ENCODE results near the gene RNF168. TPM values are rescaled to one million over a fixed set of nuclear protein-coding genes. Genes with fewer than 3 reads are reported as not detected.

The RNF168 gene
- polyA plus RNA-seq, 1 donor (not counting 4 experiments of a cell fraction or from before 2014, with no cell fraction given) = 7.2 TPM

DNA sequence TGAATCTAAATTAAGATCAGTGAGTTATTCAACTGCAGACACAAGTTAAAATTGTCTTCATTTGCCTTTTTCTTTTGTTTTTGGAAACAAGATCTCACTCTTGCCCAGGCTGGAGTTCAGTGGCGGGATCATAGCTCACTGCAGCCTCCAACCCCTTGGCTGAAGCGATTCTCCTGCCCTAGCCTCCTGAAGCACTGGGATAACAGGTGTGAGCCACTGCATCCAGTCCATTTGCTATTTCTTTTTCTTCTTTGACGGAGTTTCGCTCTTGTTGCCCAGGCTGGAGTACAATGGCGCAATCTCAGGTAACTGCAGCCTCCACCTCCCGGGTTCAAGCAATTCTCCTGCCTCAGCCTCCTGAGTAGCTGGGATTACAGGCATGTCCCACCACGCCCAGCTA, 10.3 kb downstream of the RNF168 start:
- Histone ChIP-seq H3K4me2 (ENCODE audit: control insufficient read depth, extremely low read depth, insufficient read depth, low read depth, low read length) (no peak overlapping the region), H3K27me3 (ENCODE audit: control insufficient read depth, extremely low read depth, insufficient read depth, low read length) (no peaks in the 10 kb centered on the region), H3K4me1 (ENCODE audit: control insufficient read depth, extremely low read depth, insufficient read depth, low read length) (no peaks in the 10 kb centered on the region), H3K9me3 (ENCODE audit: control insufficient read depth, low read depth, low read length) (no peaks in the 10 kb centered on the region), H3K79me2 (ENCODE audit: control insufficient read depth, insufficient read depth, low read length) (peaks cover 94% of the 10 kb centered on the region), H3K9me1 (ENCODE audit: control insufficient read depth, extremely low read depth, insufficient read depth, low read length) (no peaks in the 10 kb centered on the region), H3K36me3 (ENCODE audit: control insufficient read depth in 2 of 2, extremely low read depth in 1 of 2, insufficient read depth in 2 of 2, low read length in 2 of 2) (peaks cover 0 to 3% of the 10 kb centered on the region in 2 experiments), H3K9ac (ENCODE audit: control insufficient read depth, extremely low read depth, insufficient read depth, low read length) (no peak overlapping the region), H3K27ac (ENCODE audit: control insufficient read depth, insufficient read depth, low read length) (no peak overlapping the region), H2AFZ (ENCODE audit: control insufficient read depth, low read length) (no peak overlapping the region), H3K4me3 (ENCODE audit: control insufficient read depth in 2 of 3, extremely low read depth in 1 of 3, insufficient read depth in 2 of 3, low read depth in 1 of 3, low read length in 3 of 3) (no peak overlapping the region), H4K20me1 (ENCODE audit: control insufficient read depth, extremely low read depth, insufficient read depth, low read length) (no peaks in the 10 kb centered on the region)
- DNase-seq (ENCODE audit: low read depth, low spot score) (no peak), FAIRE-seq (no peak)
- dilution Hi-C loops (cut with MboI; ENCODE audit: extremely low pct_ligation_motif_present, low sequenced_read_pairs) = no loop called here
- TF ChIP-seq, protein P1, sequence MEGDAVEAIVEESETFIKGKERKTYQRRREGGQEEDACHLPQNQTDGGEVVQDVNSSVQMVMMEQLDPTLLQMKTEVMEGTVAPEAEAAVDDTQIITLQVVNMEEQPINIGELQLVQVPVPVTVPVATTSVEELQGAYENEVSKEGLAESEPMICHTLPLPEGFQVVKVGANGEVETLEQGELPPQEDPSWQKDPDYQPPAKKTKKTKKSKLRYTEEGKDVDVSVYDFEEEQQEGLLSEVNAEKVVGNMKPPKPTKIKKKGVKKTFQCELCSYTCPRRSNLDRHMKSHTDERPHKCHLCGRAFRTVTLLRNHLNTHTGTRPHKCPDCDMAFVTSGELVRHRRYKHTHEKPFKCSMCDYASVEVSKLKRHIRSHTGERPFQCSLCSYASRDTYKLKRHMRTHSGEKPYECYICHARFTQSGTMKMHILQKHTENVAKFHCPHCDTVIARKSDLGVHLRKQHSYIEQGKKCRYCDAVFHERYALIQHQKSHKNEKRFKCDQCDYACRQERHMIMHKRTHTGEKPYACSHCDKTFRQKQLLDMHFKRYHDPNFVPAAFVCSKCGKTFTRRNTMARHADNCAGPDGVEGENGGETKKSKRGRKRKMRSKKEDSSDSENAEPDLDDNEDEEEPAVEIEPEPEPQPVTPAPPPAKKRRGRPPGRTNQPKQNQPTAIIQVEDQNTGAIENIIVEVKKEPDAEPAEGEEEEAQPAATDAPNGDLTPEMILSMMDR (optimal IDR thresholded peaks at IDR 0.05 in 1 of 3, IDR thresholded peaks at IDR 0.05 in 1 of 3, conservative IDR thresholded peaks at IDR 0.05 in 1 of 3; ENCODE audit: extremely low read depth in 1 of 3, insufficient read depth in 2 of 3, low read length in 3 of 3) = no peak
- no peak for TF ChIP-seq EZH2 (IDR thresholded peaks at IDR 0.05; ENCODE audit: low read length)

GRCh38 chr3:196492080-196492479, 11.5 kb downstream of the RNF168 start:
- H3K4me3 ChIP-seq (ENCODE audit: control insufficient read depth in 2 of 3, extremely low read depth in 1 of 3, insufficient read depth in 2 of 3, low read depth in 1 of 3, low read length in 3 of 3) = no peak overlapping the region
- no peaks in the 10 kb centered on the region for H3K9me1 ChIP-seq (ENCODE audit: control insufficient read depth, extremely low read depth, insufficient read depth, low read length)
- DNase-seq (ENCODE audit: low read depth, low spot score) = no peak
- no peak overlapping the region for H3K27ac ChIP-seq (ENCODE audit: control insufficient read depth, insufficient read depth, low read length)
- no peaks in the 10 kb centered on the region for H3K4me1 ChIP-seq (ENCODE audit: control insufficient read depth, extremely low read depth, insufficient read depth, low read length)
- no peaks in the 10 kb centered on the region for H4K20me1 ChIP-seq (ENCODE audit: control insufficient read depth, extremely low read depth, insufficient read depth, low read length)
- no peaks in the 10 kb centered on the region for H3K27me3 ChIP-seq (ENCODE audit: control insufficient read depth, extremely low read depth, insufficient read depth, low read length)
- no peak overlapping the region for H2AFZ ChIP-seq (ENCODE audit: control insufficient read depth, low read length)
- H3K9me3 ChIP-seq (ENCODE audit: control insufficient read depth, low read depth, low read length) = no peaks in the 10 kb centered on the region
- dilution Hi-C loops (cut with MboI; ENCODE audit: extremely low pct_ligation_motif_present, low sequenced_read_pairs) = no loop called here
- peaks cover 82% of the 10 kb centered on the region for H3K79me2 ChIP-seq (ENCODE audit: control insufficient read depth, insufficient read depth, low read length)
- FAIRE-seq = no peak
- peaks cover 2 to 6% of the 10 kb centered on the region in 2 experiments for H3K36me3 ChIP-seq (ENCODE audit: control insufficient read depth in 2 of 2, extremely low read depth in 1 of 2, insufficient read depth in 2 of 2, low read length in 2 of 2)
- H3K4me2 ChIP-seq (ENCODE audit: control insufficient read depth, extremely low read depth, insufficient read depth, low read depth, low read length) = no peak overlapping the region
- TF ChIP-seq, protein P1 (optimal IDR thresholded peaks at IDR 0.05 in 1 of 3, IDR thresholded peaks at IDR 0.05 in 1 of 3, conservative IDR thresholded peaks at IDR 0.05 in 1 of 3; ENCODE audit: extremely low read depth in 1 of 3, insufficient read depth in 2 of 3, low read length in 3 of 3) = no peak
- TF ChIP-seq EZH2 (IDR thresholded peaks at IDR 0.05; ENCODE audit: low read length) = no peak
- H3K9ac ChIP-seq (ENCODE audit: control insufficient read depth, extremely low read depth, insufficient read depth, low read length) = no peak overlapping the region
